T-helper 2 cell (primary cell): ENCODE data around the gene HMGB3.
"Not testable (repeated sequence)": the region's sequence is repeated elsewhere in the genome, so short reads cannot be mapped to it uniquely, and the experiment has no call there.

Experiments used
- DNase-seq, 5 experiments: peaks; one replicate each; pipeline versions ENCODE4 v3.0.0 to v3.0.0-alpha.2; 2012 to 2022
- total RNA-seq, 2 donors: gene quantifications; one replicate each; lab custom pipeline; 2026; lab: John Stamatoyannopoulos, UW

HMGB3 gene
- 8.1 to 11.5 reads per million in 2 donors for total RNA-seq

DNA sequence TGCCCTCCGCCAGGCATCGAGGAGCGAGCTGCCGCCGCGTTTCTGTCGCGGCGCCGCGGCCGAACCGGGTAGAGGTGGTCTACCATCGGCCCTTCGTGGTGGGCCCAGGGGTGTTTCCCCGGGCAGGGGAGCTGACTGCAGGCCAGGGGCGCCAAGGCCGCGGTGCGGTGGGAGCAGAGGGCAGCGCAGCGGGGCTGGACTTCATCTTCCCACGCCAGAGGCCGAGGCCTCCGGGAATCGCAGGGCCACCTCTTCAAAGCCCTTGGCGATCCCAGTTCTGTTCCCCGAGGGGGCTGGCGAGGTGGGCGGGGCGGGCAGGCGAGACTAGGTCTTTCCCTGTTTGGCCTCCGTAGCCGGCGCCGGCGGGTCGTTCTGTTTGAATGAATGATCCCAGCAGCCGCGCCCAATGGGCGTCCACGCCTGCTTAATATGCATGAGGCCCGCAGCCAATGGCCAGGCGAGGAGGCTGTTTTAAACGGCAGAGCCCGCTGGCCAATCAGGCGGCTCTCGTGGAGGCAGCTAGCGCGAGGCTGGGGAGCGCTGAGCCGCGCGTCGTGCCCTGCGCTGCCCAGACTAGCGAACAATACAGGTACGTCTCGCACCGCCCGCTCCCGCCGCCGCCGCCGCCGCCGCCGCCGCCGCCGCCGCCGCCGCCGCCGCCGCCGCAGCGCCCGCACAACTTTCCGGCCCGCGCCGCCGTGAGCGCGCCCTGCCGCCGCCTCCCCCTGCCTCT is at the start of gene HMGB3:
Gene HMGB3 (plus strand): TSS at position 548 of the 733 bp plus-strand sequence. CDS start 2,265 bp downstream, outside the sequence.
- DNase-seq, result peak; percentile 55 to 94 (median 66)

DNA sequence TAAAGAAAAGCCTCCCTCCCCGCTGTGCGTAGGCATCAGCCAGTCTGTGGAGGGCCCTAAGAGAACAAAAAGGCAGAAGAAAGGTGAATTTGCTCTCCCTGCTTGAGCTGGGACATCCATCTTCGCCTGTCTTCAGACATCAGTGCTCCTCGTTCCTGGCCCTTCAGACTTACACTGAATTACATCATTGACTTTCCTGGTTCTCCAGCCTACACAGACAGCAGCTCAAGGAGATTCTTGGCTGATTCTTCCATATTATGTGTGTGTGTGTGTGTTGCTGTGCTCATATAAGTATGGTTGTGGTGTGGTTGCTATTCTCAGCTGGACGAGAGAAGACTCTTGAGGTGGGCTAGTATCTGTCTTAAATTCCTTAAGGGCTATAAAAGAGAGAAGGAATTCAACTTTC is 49.2 kb upstream of the HMGB3 start:
- no peak for DNase-seq

- no peak for DNase-seq
These were observed 48.7 kb upstream of the HMGB3 start for GRCh38 chrX:150934453-150934852.

DNA sequence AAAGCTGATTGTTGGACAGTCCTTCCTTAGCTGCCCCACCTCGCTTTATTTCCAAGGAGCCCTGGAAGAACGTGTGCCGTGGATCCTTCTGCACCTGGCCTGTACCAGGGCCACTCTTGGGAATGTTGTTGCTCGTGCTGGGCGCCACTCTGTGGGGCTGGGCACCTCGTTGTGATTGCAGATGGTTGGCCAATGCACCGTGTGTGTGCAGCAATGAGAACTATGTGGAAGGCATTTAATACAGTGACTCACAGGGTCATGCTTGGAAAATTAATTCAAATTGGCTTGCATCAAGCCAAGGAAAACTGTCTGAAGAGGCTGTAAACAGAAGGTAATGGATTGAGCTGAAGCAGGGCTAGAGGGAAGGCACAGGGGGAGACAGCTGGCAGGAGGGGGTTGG is 47.7 kb upstream of the HMGB3 start:
- no peak for DNase-seq

- no peak for DNase-seq
These were observed 46.6 kb upstream of the HMGB3 start for GRCh38 chrX:150936556-150936955.

DNA sequence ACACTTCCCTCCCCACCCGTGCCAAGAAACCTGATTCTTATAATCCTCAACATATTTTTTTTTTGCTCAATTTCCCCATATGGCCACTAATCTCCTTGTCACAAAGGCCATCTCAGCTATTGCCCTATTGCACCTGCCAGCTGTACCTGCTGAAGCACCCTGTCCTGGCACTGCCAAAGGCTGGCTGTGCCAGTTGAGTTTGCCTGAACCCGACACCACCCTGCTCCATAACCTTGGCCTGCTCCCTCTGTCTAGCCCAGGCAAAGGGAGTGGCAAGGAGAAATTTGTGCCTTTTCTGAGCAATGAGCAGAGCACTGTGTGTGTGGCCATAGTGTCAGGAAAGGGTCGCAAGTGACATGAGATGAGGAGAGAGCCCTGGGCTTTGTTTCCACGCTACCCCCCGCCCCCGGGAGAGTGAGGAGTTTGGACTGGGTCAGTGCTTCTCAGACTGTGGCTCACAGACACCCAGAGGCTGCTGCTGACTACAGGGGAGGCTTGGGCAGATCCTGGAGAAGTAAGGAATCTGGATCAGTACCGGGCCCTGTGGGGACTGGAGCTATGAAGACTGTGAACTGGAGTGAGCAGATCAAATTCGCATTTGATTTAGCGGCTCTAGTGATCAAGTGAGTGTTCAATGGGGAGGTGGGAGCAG is 42.2 kb upstream of the HMGB3 start:
- DNase-seq, result no peak

DNA sequence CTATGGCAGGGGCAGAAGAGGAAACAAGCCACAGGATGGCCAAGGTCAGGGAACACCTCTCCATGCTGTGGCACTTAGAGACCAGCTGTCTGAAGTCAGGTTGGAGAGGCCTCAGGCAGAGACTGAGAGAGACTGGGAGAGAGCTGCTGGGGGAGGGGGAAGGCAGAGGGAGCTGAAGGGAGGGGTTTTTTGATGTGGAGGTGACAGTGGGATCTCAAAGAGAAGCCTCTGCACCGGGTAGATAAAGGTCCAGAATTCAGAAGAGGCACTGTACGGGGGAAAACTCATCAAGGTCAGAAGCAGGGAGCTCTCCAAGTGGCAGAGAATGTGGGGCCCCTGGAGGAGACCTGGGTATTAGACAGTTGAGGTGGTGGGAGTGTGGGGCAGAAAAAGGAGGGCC is 41.6 kb upstream of the HMGB3 start:
- no peak for DNase-seq

GRCh38 chrX:150942942-150943594 is 40.1 kb upstream of the HMGB3 start:
- no peak for DNase-seq

DNA sequence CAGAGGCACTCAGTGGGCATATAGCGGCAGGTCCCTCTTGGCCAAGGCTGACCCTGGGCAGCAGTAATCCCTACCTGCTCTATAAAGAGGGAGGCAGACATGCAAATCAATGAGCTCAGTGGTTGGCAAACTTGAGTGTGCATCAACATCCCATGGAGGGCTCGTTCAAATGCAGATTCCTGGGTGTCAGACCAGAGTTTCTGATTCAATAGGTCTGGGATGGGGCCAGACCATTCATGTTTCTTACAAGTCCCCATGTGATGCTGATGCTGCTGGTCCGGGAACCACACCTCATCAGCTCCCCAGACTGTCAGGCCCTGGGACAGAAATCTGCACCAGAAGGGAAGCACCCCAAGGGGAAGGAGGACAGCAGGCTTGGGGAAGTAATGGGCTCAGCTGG is 38.9 kb upstream of the HMGB3 start:
- DNase-seq, result no peak

DNA sequence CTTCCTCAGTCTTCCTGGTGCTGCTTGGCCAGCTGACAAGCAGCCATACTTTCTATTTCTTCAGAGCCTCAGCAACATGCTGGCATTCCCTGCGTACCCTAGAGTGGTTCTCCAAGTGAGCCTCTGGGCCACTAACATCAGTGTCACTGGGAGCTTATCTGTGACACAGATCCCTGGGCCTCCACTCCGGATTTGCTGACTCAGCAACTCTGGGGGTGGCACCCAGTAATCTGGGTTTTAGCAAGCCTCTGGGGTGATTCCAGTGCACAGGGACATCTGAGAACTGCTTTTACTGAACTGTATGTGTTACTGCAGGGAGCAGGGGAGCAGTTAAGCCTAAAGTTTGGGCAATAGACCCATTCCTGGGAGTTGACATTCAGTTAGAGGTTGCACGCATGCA is 28.2 kb upstream of the HMGB3 start:
- DNase-seq, result no peak

DNA sequence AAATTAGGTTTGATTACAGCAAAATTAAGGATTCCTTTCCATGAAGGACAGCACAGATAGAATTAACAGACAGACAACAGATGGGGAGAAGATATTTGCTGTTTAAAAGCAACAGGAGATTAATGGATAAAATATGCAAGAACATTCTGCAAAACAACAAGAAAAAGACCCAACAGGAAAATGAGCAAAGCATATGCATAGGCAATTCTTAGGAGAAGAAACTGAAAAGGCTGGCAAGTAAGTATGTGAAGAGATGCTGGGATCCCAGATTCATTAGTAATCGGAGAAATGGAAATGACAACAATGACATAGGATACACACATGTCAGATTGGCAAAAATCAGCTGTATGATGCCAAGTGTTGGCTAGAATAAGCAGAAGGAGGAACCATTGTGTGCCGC is 27.5 kb upstream of the HMGB3 start:
- DNase-seq, result no peak

- DNase-seq, result no peak
These were observed 25.0 kb upstream of the HMGB3 start for GRCh38 chrX:150958177-150958576.

DNA sequence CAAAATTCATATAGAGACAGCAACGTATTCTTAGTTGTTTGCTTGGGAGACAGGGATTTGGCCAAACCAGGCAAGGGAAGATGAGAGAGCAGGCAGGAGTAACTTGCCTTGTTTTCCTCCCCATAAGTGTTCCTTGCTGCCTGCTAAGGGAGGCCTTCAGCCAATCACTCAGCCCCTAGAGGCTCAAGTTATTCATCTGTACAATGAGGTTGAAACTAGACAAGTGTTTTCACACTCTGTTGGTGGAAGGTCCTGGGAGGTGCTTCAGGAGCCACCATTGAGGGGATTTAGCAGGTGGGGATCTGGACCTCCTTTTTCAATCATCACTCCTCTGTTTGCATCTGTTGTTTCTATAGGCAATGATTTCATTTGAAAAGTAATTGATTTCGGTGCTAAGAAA is 23.6 kb upstream of the HMGB3 start:
- DNase-seq, result no peak

- no peak for DNase-seq
These were observed 21.5 kb upstream of the HMGB3 start for GRCh38 chrX:150961631-150962030.

- not testable (repeated sequence) for DNase-seq
These were observed 18.7 kb upstream of the HMGB3 start for GRCh38 chrX:150964416-150964815.

DNA sequence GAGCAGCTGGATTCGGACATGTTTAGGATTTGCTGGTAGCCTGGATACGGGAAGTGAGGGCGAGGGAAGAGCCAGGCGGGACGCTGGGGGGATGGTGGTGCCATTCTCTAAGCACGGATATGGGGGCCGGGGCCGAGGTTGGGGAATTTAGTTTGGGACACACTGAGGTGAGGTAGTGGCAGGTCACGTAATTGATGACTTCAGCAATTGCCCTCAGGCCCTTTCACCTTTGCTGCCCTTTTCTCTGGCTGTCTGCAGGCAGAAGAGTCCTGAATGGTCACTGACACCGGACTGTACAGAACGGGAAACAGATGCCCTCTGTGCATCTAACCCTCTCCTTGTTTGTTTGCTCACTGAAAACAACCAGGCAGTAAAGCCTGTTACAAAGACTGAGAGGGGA is 16.9 kb upstream of the HMGB3 start:
- DNase-seq, result no peak

DNA sequence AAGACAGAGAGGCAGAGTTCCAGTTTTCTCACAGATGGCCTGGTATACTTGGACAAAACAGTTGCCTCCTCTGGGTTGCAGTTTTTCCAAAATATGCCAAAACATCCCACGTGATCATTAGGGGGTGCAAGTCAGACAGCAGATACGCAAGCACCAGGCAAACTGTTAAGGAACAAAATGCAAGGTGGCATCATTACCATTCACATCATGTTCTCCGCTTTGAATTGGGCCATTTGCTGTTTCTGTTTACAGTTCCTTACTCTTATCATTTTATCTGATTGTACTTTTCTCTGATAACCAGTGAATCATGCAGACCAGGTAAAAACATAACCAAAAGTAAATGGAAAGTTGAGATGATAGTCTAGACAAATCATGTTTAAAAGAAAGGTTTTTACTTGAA is 16.4 kb upstream of the HMGB3 start:
- no peak for DNase-seq

- no peak for DNase-seq
These were observed 15.3 kb upstream of the HMGB3 start for GRCh38 chrX:150967786-150968185.

GRCh38 chrX:150968862-150969720 is 14.0 kb upstream of the HMGB3 start:
- DNase-seq, result no peak

DNA sequence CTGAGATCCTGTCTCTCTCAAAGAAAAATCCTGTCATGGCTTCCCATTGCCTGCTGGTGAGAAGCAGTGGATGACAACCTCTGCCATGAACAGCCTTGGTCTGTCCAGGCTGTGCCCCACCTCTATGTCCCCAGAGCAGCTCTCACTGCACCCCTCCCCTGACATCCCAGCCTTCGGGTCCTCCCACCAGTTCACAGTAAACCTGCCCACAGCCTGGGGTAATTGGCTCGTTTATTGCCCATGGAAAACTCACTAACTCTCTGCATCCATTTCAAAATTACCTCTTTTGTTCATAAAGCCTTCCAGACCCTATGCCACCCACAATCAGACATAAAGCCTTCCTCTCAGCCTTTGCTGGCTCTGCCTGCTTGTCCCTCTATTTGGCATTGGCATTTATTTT is 10.7 kb upstream of the HMGB3 start:
- no peak for DNase-seq

DNA sequence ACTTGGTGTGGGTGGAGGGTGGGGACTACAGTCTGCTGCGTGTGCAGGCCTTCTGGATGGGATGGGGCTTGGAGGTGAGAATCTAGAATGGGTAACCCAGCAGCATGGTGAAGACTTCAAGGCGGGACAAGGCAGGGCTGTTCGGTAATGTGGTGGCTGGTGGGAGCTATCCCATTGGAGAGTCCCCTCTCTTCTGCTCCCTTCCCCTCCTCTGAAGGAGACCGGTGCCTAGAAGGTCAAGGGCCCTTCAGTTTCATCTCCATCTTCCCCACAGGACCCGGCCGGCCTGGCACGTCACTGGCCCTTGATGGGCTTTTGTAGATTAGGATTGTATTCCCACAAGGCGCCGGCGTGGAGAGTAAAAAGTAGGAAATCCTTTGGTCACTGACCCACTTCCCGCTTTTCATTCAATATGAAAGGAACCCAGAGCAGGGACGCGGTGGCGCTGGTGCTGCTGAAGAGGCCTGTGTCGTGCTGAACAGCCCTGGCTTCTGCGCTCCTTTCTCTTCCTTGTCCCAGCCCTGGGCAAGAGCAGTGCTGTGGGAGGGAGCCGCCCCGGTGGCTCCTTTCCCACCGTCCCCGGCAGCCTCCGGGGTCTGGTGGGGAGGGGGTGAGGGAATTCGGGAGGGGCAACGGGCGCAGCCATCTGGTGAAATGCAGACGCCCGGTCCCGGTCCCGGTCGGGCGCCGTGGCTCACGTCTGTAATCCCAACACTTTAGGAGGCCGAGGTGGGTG is 7.3 kb upstream of the HMGB3 start:
- DNase-seq, result no peak
